Measurements from ENCODE around the gene CIDEC. TPM values are rescaled to one million over a fixed set of nuclear protein-coding genes. Genes with fewer than 3 reads are reported as not detected.
A peak's percentile ranks its signal among the peaks of the same experiment; 100 is the strongest.

The CIDEC gene
- total and polyA plus RNA-seq, 9 of the 15 experiments (the other 6 are each of a cell fraction or from before 2014, with no cell fraction given), result not detected

- no peak for TF ChIP-seq GABPB2 (CRISPR knock-in tag; conservative IDR thresholded peaks at IDR 0.05)
- TF ChIP-seq SIN3A (IDR thresholded peaks at IDR 0.05; ENCODE audit: borderline replicate concordance in 2 of 2, control insufficient read depth in 1 of 2, low read depth in 2 of 2, low read length in 2 of 2), result 0 out of 4 replicates have a peak, but pooled peaks of 1 of the 2 experiments have one; percentile 14
- TF ChIP-seq, protein P1, sequence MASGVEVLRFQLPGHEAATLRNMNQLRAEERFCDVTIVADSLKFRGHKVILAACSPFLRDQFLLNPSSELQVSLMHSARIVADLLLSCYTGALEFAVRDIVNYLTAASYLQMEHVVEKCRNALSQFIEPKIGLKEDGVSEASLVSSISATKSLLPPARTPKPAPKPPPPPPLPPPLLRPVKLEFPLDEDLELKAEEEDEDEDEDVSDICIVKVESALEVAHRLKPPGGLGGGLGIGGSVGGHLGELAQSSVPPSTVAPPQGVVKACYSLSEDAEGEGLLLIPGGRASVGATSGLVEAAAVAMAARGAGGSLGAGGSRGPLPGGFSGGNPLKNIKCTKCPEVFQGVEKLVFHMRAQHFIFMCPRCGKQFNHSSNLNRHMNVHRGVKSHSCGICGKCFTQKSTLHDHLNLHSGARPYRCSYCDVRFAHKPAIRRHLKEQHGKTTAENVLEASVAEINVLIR (CRISPR knock-in tag; IDR thresholded peaks at IDR 0.05), result no peak
- no peak for TF ChIP-seq TAF15 (IDR thresholded peaks at IDR 0.05; ENCODE audit: low read depth, low read length)
- TF ChIP-seq TRIM28 (IDR thresholded peaks at IDR 0.05), result no peak
- TF ChIP-seq TRIM25 (IDR thresholded peaks at IDR 0.05; ENCODE audit: borderline replicate concordance), result no peak
- TF ChIP-seq, protein P2, sequence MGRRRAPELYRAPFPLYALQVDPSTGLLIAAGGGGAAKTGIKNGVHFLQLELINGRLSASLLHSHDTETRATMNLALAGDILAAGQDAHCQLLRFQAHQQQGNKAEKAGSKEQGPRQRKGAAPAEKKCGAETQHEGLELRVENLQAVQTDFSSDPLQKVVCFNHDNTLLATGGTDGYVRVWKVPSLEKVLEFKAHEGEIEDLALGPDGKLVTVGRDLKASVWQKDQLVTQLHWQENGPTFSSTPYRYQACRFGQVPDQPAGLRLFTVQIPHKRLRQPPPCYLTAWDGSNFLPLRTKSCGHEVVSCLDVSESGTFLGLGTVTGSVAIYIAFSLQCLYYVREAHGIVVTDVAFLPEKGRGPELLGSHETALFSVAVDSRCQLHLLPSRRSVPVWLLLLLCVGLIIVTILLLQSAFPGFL (CRISPR knock-in tag; IDR thresholded peaks at IDR 0.05), result no peak
- TF ChIP-seq HEY1 (CRISPR knock-in tag; IDR thresholded peaks at IDR 0.05; ENCODE audit: borderline replicate concordance), result no peak
- TF ChIP-seq, protein P3, sequence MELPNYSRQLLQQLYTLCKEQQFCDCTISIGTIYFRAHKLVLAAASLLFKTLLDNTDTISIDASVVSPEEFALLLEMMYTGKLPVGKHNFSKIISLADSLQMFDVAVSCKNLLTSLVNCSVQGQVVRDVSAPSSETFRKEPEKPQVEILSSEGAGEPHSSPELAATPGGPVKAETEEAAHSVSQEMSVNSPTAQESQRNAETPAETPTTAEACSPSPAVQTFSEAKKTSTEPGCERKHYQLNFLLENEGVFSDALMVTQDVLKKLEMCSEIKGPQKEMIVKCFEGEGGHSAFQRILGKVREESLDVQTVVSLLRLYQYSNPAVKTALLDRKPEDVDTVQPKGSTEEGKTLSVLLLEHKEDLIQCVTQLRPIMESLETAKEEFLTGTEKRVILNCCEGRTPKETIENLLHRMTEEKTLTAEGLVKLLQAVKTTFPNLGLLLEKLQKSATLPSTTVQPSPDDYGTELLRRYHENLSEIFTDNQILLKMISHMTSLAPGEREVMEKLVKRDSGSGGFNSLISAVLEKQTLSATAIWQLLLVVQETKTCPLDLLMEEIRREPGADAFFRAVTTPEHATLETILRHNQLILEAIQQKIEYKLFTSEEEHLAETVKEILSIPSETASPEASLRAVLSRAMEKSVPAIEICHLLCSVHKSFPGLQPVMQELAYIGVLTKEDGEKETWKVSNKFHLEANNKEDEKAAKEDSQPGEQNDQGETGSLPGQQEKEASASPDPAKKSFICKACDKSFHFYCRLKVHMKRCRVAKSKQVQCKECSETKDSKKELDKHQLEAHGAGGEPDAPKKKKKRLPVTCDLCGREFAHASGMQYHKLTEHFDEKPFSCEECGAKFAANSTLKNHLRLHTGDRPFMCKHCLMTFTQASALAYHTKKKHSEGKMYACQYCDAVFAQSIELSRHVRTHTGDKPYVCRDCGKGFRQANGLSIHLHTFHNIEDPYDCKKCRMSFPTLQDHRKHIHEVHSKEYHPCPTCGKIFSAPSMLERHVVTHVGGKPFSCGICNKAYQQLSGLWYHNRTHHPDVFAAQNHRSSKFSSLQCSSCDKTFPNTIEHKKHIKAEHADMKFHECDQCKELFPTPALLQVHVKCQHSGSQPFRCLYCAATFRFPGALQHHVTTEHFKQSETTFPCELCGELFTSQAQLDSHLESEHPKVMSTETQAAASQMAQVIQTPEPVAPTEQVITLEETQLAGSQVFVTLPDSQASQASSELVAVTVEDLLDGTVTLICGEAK (IDR thresholded peaks at IDR 0.05), result peak; percentile 31; the same call in 1 of the 2 replicates
- TF ChIP-seq, protein P3 (CRISPR knock-in tag; IDR thresholded peaks at IDR 0.05), result no peak
- no peak for TF ChIP-seq BRD4 (IDR thresholded peaks at IDR 0.05)
- TF ChIP-seq RBBP5 (IDR thresholded peaks at IDR 0.05; ENCODE audit: borderline replicate concordance, insufficient read depth, low read length, poor library complexity, severe bottlenecking), result peak; percentile 4
- TF ChIP-seq CGGBP1 (CRISPR knock-in tag; IDR thresholded peaks at IDR 0.05), result no peak
Measured at GRCh38 chr3:9912294-9912935, 32.4 kb upstream of the CIDEC start (continued).
